Liver (tissue), 9 donors: ENCODE measurements around the gene CCDC196. TPM values are rescaled to one million over a fixed set of nuclear protein-coding genes. Genes with fewer than 3 reads are reported as not detected.

Source experiments
- DNase-seq: peaks from one replicate; pipeline ENCODE4 v3.0.0-alpha.2; 2017; ENCODE audit warnings: low spot score
- H3K27ac ChIP-seq, 2 donors: one replicate each; pipeline ENCODE4 v1.7.0; 2013; ENCODE audit warnings: inconsistent platforms in 2 of 2, low read length in 2 of 2, control low read depth in 1 of 2, low read depth in 1 of 2, mild to moderate bottlenecking in 1 of 2
- H3K27me3 ChIP-seq, 4 donors: one replicate each; pipeline versions ENCODE4 v1.6.1 to v1.7.0; 2013; ENCODE audit warnings: low read length in 3 of 4, inconsistent platforms in 1 of 4, mild to moderate bottlenecking in 1 of 4, moderate library complexity in 1 of 4; ENCODE audit not compliant: control insufficient read depth in 4 of 4, insufficient read depth in 4 of 4
- H3K36me3 ChIP-seq, 4 donors: one replicate each; pipeline versions ENCODE4 v1.6.1 to v1.7.0; 2013; ENCODE audit warnings: low read length in 3 of 4, mild to moderate bottlenecking in 3 of 4, low read depth in 1 of 4, moderate library complexity in 1 of 4; ENCODE audit not compliant: control insufficient read depth in 4 of 4, insufficient read depth in 3 of 4
- H3K4me1 ChIP-seq, 4 donors: one replicate each; pipeline versions ENCODE4 v1.6.1 to v1.7.0; 2013; ENCODE audit warnings: low read length in 3 of 4, mild to moderate bottlenecking in 3 of 4, moderate library complexity in 1 of 4; ENCODE audit not compliant: control insufficient read depth in 4 of 4, insufficient read depth in 4 of 4
- H3K4me3 ChIP-seq, 3 donors: one replicate each; pipeline versions ENCODE4 v1.6.1 to v1.7.0; 2013; ENCODE audit warnings: low read length in 3 of 3, control low read depth in 1 of 3, low read depth in 1 of 3, mild to moderate bottlenecking in 1 of 3
- H3K9ac ChIP-seq, 2 donors: one replicate each; pipeline ENCODE4 v1.7.0; 2013; ENCODE audit warnings: low read length in 2 of 2, mild to moderate bottlenecking in 2 of 2, moderate library complexity in 2 of 2, control low read depth in 1 of 2, low read depth in 1 of 2
- H3K9me3 ChIP-seq, 4 donors: one replicate each; pipeline versions ENCODE4 v1.6.1 to v1.7.0; 2013; ENCODE audit warnings: low read length in 3 of 4; ENCODE audit not compliant: control insufficient read depth in 4 of 4
- EGR1 ChIP-seq, 2 donors: IDR thresholded peaks; 2 replicates each; pipeline ENCODE4 v1.6.1; 2016 to 2018; ENCODE audit warnings: antibody characterized with exemption in 2 of 2, low read depth in 2 of 2
- FOXA1 ChIP-seq: IDR thresholded peaks from 2 replicates; pipeline ENCODE4 v1.6.1; 2016; ENCODE audit warnings: antibody characterized with exemption
- FOXA2 ChIP-seq: IDR thresholded peaks from 2 replicates; pipeline ENCODE4 v1.6.1; 2016; ENCODE audit warnings: antibody characterized with exemption
- GABPA ChIP-seq, 2 donors: IDR thresholded peaks in 1 of 2; conservative IDR thresholded peaks in 1 of 2; 2 replicates each; pipeline ENCODE4 v1.6.1; 2016; ENCODE audit warnings: antibody characterized with exemption in 2 of 2, mild to moderate bottlenecking in 1 of 2, moderate library complexity in 1 of 2
- HNF4A ChIP-seq, 2 donors: conservative IDR thresholded peaks; 2 replicates each; pipeline ENCODE4 v1.6.1; 2016; ENCODE audit warnings: antibody characterized with exemption in 2 of 2, mild to moderate bottlenecking in 2 of 2
- HNF4G ChIP-seq: IDR thresholded peaks from 2 replicates; pipeline ENCODE4 v1.6.1; 2016; ENCODE audit warnings: antibody characterized with exemption
- JUND ChIP-seq, 2 donors: IDR thresholded peaks; 2 replicates each; pipeline ENCODE4 v1.6.1; 2016; ENCODE audit warnings: antibody characterized with exemption in 2 of 2
- NR2F2 ChIP-seq: IDR thresholded peaks from 2 replicates; pipeline ENCODE4 v1.6.1; 2016; ENCODE audit warnings: antibody characterized with exemption
- RAD21 ChIP-seq, 2 donors: IDR thresholded peaks; 2 replicates each; pipeline ENCODE4 v1.6.1; 2016; ENCODE audit warnings: antibody characterized with exemption in 2 of 2, mild to moderate bottlenecking in 2 of 2
- RXRA ChIP-seq, 2 donors: IDR thresholded peaks; 2 replicates each; pipeline ENCODE4 v1.6.1; 2017 to 2018; ENCODE audit warnings: antibody characterized with exemption in 2 of 2, mild to moderate bottlenecking in 1 of 2
- SP1 ChIP-seq: IDR thresholded peaks from 2 replicates; pipeline ENCODE4 v1.6.1; 2018; ENCODE audit warnings: antibody characterized with exemption, mild to moderate bottlenecking
- TAF1 ChIP-seq: conservative IDR thresholded peaks from 2 replicates; pipeline ENCODE4 v1.6.1; 2016; ENCODE audit warnings: antibody characterized with exemption, mild to moderate bottlenecking
- YY1 ChIP-seq: IDR thresholded peaks from 2 replicates; pipeline ENCODE4 v1.6.1; 2016; ENCODE audit warnings: antibody characterized with exemption, mild to moderate bottlenecking
- WGBS: extraction: QIAGEN DNeasy Blood & Tissue Kit; methylation state at CpG from one replicate; pipeline ENCODE4 v1.1.7; 2013; 5-methylcytosine and 5-hydroxymethylcytosine counted together
- polyA plus RNA-seq, 2 donors: library from polyadenylated mRNA; stranded (reverse) in 1 of 2; unstranded in 1 of 2; fragments of 200-250 nt in 1 of 2; fragments of >200 nt in 1 of 2; fragmentation: Nextera tagmentation in 1 of 2; extraction: Ambion mirVana in 1 of 2; gene quantifications; one replicate each; pipeline versions ENCODE4 v1.2.1 to v1.2.3, GENCODE V29; 2013 to 2015
- total RNA-seq, 2 donors: library from RNA; depleted of rRNA; stranded (reverse); fragments of >200 nt; gene quantifications; one replicate each; pipeline ENCODE4 v1.2.3, GENCODE V29; 2014
- TF ChIP-seq, protein P1 (sequence below): IDR thresholded peaks from 2 replicates; pipeline ENCODE4 v1.6.1; 2016; ENCODE audit warnings: antibody characterized with exemption
- TF ChIP-seq, protein P2 (sequence below): IDR thresholded peaks from 2 replicates; pipeline ENCODE4 v1.6.1; 2016; ENCODE audit warnings: antibody characterized with exemption
- TF ChIP-seq, protein P3 (sequence below): fragments of 150-350 bp; IDR thresholded peaks from 2 replicates; pipeline ENCODE4 v1.5.1; 2017; ENCODE audit warnings: improper control_type of control experiment, low read depth, low read length; ENCODE audit not compliant: missing input control
- TF ChIP-seq, protein P4 (sequence below): IDR thresholded peaks from 2 replicates; pipeline ENCODE4 v1.6.1; 2016; ENCODE audit warnings: antibody characterized with exemption, mild to moderate bottlenecking
- TF ChIP-seq, protein P5 (sequence below): IDR thresholded peaks from 2 replicates; pipeline ENCODE4 v1.6.1; 2016; ENCODE audit warnings: antibody characterized with exemption
- donor health status: healthy.
- donor health status: healthy.
- donor health status: healthy.
- donor health status: healthy.
- donor health status: healthy.

The CCDC196 gene
- total and polyA plus RNA-seq, 4 donors, result 5.4 to 11.4 (median 5.7) TPM; not detected in 1

DNA sequence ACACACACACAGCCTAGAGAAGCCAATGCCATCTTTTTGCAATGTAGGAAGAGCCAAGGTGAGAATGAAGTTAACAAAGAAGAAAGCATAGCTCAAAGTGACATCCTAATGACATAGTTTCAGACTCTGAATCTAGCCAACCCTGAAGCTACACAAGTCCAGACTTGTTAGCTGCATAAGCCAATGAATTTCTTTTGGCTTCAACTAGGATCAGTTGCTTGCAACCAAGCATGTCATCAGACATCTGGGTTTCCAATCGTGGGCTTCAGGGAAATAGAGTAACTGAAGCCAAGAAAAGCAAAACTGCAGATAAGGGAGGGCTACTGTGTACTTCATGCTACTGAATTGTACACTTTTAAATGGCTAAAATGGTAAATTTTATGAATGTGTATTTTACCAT is 17.4 kb downstream of the CCDC196 start:
- no peak overlapping the region for H3K9ac ChIP-seq
- peaks cover 0 to 32% (median 9%) of the 10 kb centered on the region in 4 donors for H3K4me1 ChIP-seq
- no peak for TF ChIP-seq NR2F2
- peak; percentile 33 for TF ChIP-seq SP1
- peak; percentile 27 to 51 for TF ChIP-seq HNF4A (conservative IDR thresholded peaks at IDR 0.05)
- no peak for TF ChIP-seq FOXA2
- TF ChIP-seq RXRA (IDR thresholded peaks at IDR 0.05), result peak in 1 of 2 donors; percentile 17
- H3K9me3 ChIP-seq, result no peaks in the 10 kb centered on the region
- no peaks in the 10 kb centered on the region for H3K27me3 ChIP-seq
- WGBS, result 24% methylated on average over 1 of the region's 1 CpG
- H3K27ac ChIP-seq, result no peak overlapping the region
- H3K4me3 ChIP-seq, result no peak overlapping the region
- no peak for DNase-seq
- no peaks in the 10 kb centered on the region for H3K36me3 ChIP-seq

DNA sequence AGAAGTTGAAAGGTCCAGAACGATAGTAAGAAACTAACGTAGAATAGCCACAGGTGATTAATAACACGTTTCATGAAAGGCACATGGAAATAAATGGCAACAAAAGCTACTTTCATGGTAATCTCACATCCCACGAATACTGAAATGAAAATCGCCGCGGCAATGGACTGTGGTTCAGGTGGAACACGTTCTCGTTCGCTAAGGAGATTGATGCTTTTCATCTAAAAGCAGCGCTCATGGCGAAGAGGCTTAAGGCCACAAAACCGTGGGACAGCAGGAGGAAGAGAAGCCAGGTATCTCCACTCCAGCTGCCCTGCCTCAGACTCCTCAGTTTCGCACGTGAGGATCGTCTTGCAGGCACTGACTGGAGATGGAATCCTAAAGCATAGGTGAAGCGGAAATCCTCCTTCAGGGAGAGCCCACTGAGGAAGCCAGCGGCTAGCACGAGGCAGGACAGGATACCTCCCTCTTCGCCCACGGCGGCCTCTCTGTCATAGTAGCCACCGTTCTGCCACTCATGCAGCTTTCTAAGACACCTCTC is 21.1 kb downstream of the CCDC196 start:
- peak overlapping the region; percentile 73 to 94 for H3K9ac ChIP-seq
- WGBS, result 3% methylated on average over 23 of the region's 23 CpGs
- DNase-seq, result no peak

DNA sequence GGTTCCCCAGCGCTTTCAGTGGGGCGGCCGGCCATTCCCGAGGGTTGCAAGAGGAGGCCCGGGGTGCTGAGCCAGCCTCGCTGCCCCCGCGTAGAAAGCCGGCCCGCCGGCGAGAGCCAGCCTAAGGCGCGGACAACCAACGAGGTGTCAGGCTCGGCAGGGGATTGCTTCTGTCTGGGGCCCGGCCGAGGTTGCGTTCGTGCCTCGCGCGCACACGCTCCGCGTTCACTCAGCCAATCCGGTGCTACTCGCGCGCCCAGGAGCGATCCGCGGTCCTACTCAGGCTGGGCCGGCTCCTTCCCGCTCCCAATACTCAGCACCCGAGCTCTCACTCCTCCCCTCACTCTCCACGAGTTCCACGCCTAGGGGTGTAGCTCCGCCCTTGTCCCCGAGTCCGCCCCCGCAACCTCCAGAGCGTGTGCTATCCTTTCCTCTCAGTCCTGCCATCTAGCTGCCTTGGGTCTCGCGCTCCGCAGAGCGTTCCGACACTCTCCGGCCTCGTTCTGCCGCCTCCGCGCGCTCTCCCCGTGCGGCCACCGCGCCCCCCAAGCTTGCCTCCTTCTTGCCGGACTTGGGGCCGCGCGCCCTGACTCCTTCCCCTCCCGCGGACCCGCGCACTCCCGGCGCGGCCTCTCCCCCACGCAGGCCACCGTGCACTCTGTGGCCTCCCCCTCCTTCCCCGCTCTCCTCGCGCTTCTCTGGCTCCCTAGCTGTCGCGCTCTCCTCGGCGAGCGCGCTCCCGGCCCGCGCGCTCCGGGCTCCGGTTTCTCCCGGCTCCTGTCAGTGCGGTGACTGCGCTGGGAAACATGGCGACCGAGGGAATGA is 21.8 kb downstream of the CCDC196 start, which contains the start of gene GPHN:
TSS of gene GPHN (plus strand) at position 426 of the 825 bp plus-strand sequence.
- peak within 1 kb of the TSS; percentile 88 to 94 for H3K9ac ChIP-seq
- H3K27me3 ChIP-seq, result no peaks in the 10 kb centered on the region
- peaks cover 0 to 32% (median 10%) of the 10 kb centered on the region in 4 donors for H3K4me1 ChIP-seq
- H3K4me3 ChIP-seq, result peak within 1 kb of the TSS; percentile 90 to 99 (median 99)
- no peaks in the 10 kb centered on the region for H3K36me3 ChIP-seq
- H3K9me3 ChIP-seq, result no peaks in the 10 kb centered on the region
- H3K27ac ChIP-seq, result peak within 1 kb of the TSS; percentile 95 to 96
- under 1% methylated on average over 91 of the region's 91 CpGs for WGBS
- DNase-seq, result peak; percentile 87
- TF ChIP-seq, protein P1, sequence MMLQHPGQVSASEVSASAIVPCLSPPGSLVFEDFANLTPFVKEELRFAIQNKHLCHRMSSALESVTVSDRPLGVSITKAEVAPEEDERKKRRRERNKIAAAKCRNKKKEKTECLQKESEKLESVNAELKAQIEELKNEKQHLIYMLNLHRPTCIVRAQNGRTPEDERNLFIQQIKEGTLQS, result no peak
- TF ChIP-seq FOXA2 (no peak), RXRA (IDR thresholded peaks at IDR 0.05) (peak; percentile 50 to 58), RAD21 (IDR thresholded peaks at IDR 0.05) (peak in 1 of 2 donors; percentile 41), TAF1 (peak; percentile 95), HNF4G (peak; percentile 13), JUND (IDR thresholded peaks at IDR 0.05) (peak in 1 of 2 donors; percentile 40), GABPA (IDR thresholded peaks at IDR 0.05 in 1 of 2, conservative IDR thresholded peaks at IDR 0.05 in 1 of 2) (no peak), FOXA1 (peak; percentile 27), EGR1 (IDR thresholded peaks at IDR 0.05; ENCODE audit: low read depth in 2 of 2) (peak; percentile 100), NR2F2 (no peak), SP1 (peak; percentile 76)
- TF ChIP-seq, protein P2, sequence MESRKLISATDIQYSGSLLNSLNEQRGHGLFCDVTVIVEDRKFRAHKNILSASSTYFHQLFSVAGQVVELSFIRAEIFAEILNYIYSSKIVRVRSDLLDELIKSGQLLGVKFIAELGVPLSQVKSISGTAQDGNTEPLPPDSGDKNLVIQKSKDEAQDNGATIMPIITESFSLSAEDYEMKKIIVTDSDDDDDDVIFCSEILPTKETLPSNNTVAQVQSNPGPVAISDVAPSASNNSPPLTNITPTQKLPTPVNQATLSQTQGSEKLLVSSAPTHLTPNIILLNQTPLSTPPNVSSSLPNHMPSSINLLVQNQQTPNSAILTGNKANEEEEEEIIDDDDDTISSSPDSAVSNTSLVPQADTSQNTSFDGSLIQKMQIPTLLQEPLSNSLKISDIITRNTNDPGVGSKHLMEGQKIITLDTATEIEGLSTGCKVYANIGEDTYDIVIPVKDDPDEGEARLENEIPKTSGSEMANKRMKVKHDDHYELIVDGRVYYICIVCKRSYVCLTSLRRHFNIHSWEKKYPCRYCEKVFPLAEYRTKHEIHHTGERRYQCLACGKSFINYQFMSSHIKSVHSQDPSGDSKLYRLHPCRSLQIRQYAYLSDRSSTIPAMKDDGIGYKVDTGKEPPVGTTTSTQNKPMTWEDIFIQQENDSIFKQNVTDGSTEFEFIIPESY, result peak; percentile 88
- TF ChIP-seq, protein P3, sequence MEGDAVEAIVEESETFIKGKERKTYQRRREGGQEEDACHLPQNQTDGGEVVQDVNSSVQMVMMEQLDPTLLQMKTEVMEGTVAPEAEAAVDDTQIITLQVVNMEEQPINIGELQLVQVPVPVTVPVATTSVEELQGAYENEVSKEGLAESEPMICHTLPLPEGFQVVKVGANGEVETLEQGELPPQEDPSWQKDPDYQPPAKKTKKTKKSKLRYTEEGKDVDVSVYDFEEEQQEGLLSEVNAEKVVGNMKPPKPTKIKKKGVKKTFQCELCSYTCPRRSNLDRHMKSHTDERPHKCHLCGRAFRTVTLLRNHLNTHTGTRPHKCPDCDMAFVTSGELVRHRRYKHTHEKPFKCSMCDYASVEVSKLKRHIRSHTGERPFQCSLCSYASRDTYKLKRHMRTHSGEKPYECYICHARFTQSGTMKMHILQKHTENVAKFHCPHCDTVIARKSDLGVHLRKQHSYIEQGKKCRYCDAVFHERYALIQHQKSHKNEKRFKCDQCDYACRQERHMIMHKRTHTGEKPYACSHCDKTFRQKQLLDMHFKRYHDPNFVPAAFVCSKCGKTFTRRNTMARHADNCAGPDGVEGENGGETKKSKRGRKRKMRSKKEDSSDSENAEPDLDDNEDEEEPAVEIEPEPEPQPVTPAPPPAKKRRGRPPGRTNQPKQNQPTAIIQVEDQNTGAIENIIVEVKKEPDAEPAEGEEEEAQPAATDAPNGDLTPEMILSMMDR, result no peak
- TF ChIP-seq, protein P4, sequence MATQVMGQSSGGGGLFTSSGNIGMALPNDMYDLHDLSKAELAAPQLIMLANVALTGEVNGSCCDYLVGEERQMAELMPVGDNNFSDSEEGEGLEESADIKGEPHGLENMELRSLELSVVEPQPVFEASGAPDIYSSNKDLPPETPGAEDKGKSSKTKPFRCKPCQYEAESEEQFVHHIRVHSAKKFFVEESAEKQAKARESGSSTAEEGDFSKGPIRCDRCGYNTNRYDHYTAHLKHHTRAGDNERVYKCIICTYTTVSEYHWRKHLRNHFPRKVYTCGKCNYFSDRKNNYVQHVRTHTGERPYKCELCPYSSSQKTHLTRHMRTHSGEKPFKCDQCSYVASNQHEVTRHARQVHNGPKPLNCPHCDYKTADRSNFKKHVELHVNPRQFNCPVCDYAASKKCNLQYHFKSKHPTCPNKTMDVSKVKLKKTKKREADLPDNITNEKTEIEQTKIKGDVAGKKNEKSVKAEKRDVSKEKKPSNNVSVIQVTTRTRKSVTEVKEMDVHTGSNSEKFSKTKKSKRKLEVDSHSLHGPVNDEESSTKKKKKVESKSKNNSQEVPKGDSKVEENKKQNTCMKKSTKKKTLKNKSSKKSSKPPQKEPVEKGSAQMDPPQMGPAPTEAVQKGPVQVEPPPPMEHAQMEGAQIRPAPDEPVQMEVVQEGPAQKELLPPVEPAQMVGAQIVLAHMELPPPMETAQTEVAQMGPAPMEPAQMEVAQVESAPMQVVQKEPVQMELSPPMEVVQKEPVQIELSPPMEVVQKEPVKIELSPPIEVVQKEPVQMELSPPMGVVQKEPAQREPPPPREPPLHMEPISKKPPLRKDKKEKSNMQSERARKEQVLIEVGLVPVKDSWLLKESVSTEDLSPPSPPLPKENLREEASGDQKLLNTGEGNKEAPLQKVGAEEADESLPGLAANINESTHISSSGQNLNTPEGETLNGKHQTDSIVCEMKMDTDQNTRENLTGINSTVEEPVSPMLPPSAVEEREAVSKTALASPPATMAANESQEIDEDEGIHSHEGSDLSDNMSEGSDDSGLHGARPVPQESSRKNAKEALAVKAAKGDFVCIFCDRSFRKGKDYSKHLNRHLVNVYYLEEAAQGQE, result peak; percentile 95
- TF ChIP-seq, protein P5, sequence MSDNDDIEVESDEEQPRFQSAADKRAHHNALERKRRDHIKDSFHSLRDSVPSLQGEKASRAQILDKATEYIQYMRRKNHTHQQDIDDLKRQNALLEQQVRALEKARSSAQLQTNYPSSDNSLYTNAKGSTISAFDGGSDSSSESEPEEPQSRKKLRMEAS, result peak; percentile 89

More for the DNA sequence above, 21.1 kb downstream of the CCDC196 start:
- TF ChIP-seq FOXA2, result no peak
- no peak for TF ChIP-seq GABPA (IDR thresholded peaks at IDR 0.05 in 1 of 2, conservative IDR thresholded peaks at IDR 0.05 in 1 of 2)
- no peak for TF ChIP-seq NR2F2
- TF ChIP-seq YY1, result no peak
- TF ChIP-seq EGR1 (IDR thresholded peaks at IDR 0.05; ENCODE audit: low read depth in 2 of 2), result no peak
- TF ChIP-seq FOXA1, result no peak
- no peak for TF ChIP-seq HNF4A (conservative IDR thresholded peaks at IDR 0.05)
- TF ChIP-seq RXRA (IDR thresholded peaks at IDR 0.05), result no peak
- H3K9me3 ChIP-seq, result no peaks in the 10 kb centered on the region
- H3K36me3 ChIP-seq, result no peaks in the 10 kb centered on the region
- peak overlapping the region; percentile 95 to 96 for H3K27ac ChIP-seq
- no peaks in the 10 kb centered on the region for H3K27me3 ChIP-seq
- H3K4me3 ChIP-seq, result peak overlapping the region; percentile 90 to 99 (median 99)
- peaks cover 0 to 37% (median 10%) of the 10 kb centered on the region in 4 donors for H3K4me1 ChIP-seq
